Kidney (tissue), 14 donors: ENCODE measurements around the gene LIPN. TPM values are rescaled to one million over a fixed set of nuclear protein-coding genes. Genes with fewer than 3 reads are reported as not detected.

Source experiments
- DNase-seq, 5 donors: peaks; one replicate each; pipeline ENCODE4 v3.0.0-alpha.2; 2013 to 2020
- FAIRE-seq: peaks from 2 replicates; lab custom pipeline; 2012; peaks lifted over from hg19 to GRCh38; lab: Jason Lieb, UNC
- H3K27ac ChIP-seq, 2 donors: one replicate each; pipeline ENCODE4 v1.7.0; 2013; ENCODE audit warnings: low read depth in 2 of 2, low read length in 2 of 2, inconsistent platforms in 1 of 2
- H3K27me3 ChIP-seq: one replicate; pipeline ENCODE4 v1.7.1; 2013; ENCODE audit warnings: low read length, inconsistent platforms; ENCODE audit not compliant: control insufficient read depth, insufficient read depth
- H3K36me3 ChIP-seq, 3 donors: one replicate each; pipeline versions ENCODE4 v1.7.0 to v1.7.1; 2013; ENCODE audit warnings: low read length in 3 of 3, control low read depth in 1 of 3, inconsistent platforms in 1 of 3; ENCODE audit not compliant: insufficient read depth in 3 of 3, control insufficient read depth in 2 of 3
- H3K4me1 ChIP-seq, 3 donors: one replicate each; pipeline versions ENCODE4 v1.7.0 to v1.7.1; 2013; ENCODE audit warnings: low read length in 3 of 3, inconsistent platforms in 1 of 3, low read depth in 1 of 3; ENCODE audit not compliant: control insufficient read depth in 2 of 3, insufficient read depth in 2 of 3
- H3K4me3 ChIP-seq, 3 donors: one replicate each; pipeline versions ENCODE4 v1.7.0 to v1.8.1; 2013; ENCODE audit warnings: low read length in 3 of 3, control low read depth in 1 of 3, inconsistent platforms in 1 of 3
- H3K9ac ChIP-seq, 3 donors: one replicate each; pipeline versions ENCODE4 v1.7.0 to v1.7.1; 2013; ENCODE audit warnings: low read length in 3 of 3, control low read depth in 1 of 3, inconsistent platforms in 1 of 3
- H3K9me3 ChIP-seq, 3 donors: one replicate each; pipeline versions ENCODE4 v1.7.0 to v1.7.1; 2013; ENCODE audit warnings: low read length in 3 of 3, control low read depth in 1 of 3, inconsistent platforms in 1 of 3; ENCODE audit not compliant: control insufficient read depth in 2 of 3, insufficient read depth in 1 of 3
- intact Hi-C: fragments of 100-400 bp; cut with DNase I; formaldehyde crosslinking; loops from one replicate; pipeline ENCODE4 v1.11.1; 2022
- polyA plus RNA-seq: library from polyadenylated mRNA; stranded (reverse); fragments of 350-450 nt; fragmentation: Illumina TruSeq; extraction: RNeasy Lipid Tissue Mini Kit (QIAGEN cat#74804); gene quantifications from one replicate; pipeline ENCODE4 v1.2.3, GENCODE V29; 2014; ENCODE audit warnings: low read depth, low replicate concordance; ENCODE audit not compliant: insufficient read depth
- total RNA-seq: library from RNA; stranded (reverse); fragmentation: NEBNext Ultra II Directional; extraction: Animal tissue kit (Norgen Biotek cat#: 25700); gene quantifications from one replicate; pipeline ENCODE4 v1.2.1, GENCODE V29; 2021
- TF ChIP-seq, protein P1 (sequence below): IDR thresholded peaks from 3 replicates; pipeline ENCODE4 v1.5.1; 2012; ENCODE audit warnings: mild to moderate bottlenecking, moderate library complexity, borderline replicate concordance; ENCODE audit not compliant: insufficient read depth; ENCODE audit errors: extremely low read depth
- donor health status: control.
- donor health status: control.
- donor health status: control.
- donor health status: control.
- donor health status: control.
- donor health status: DM: yes; HTN: yes; CAD: no.
- donor health status: Normal renal cell carcinoma (clear cell type).

Gene LIPN
- total and polyA plus RNA-seq, 2 donors from 2014 or later, result 0.41 TPM; not detected in 1

DNA sequence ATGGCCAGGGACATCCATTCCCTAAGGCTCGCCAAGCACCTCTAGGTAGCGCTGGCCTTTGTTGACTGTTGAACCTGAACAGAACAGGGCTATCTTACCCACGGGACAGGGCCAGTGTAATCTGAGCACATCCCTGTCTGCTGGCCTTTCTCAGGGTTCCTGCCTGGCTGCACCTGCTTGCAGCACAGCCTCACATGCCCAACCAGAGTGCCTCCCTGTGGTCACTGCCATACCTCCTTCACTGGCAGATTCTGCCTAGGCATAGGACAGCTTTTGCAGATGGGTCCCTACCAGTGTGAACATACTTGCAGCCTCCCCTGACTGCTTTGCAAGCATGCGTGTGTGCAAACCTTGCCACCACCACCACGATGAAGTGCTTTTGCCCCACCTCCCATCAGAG is 15.8 kb upstream of the LIPN start:
- TF ChIP-seq, protein P1, sequence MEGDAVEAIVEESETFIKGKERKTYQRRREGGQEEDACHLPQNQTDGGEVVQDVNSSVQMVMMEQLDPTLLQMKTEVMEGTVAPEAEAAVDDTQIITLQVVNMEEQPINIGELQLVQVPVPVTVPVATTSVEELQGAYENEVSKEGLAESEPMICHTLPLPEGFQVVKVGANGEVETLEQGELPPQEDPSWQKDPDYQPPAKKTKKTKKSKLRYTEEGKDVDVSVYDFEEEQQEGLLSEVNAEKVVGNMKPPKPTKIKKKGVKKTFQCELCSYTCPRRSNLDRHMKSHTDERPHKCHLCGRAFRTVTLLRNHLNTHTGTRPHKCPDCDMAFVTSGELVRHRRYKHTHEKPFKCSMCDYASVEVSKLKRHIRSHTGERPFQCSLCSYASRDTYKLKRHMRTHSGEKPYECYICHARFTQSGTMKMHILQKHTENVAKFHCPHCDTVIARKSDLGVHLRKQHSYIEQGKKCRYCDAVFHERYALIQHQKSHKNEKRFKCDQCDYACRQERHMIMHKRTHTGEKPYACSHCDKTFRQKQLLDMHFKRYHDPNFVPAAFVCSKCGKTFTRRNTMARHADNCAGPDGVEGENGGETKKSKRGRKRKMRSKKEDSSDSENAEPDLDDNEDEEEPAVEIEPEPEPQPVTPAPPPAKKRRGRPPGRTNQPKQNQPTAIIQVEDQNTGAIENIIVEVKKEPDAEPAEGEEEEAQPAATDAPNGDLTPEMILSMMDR, result no peak
- H3K4me3 ChIP-seq, result no peak overlapping the region
- intact Hi-C loops, result no loop called here
- H3K9me3 ChIP-seq, result peaks cover 0 to 5% (median 0%) of the 10 kb centered on the region in 3 donors
- no peaks in the 10 kb centered on the region for H3K27me3 ChIP-seq
- no peak overlapping the region for H3K9ac ChIP-seq
- DNase-seq, result peak in 1 of 5 donors; percentile 11
- FAIRE-seq, result no peak
- no peaks in the 10 kb centered on the region for H3K4me1 ChIP-seq
- no peak overlapping the region for H3K27ac ChIP-seq
- no peaks in the 10 kb centered on the region for H3K36me3 ChIP-seq

DNA sequence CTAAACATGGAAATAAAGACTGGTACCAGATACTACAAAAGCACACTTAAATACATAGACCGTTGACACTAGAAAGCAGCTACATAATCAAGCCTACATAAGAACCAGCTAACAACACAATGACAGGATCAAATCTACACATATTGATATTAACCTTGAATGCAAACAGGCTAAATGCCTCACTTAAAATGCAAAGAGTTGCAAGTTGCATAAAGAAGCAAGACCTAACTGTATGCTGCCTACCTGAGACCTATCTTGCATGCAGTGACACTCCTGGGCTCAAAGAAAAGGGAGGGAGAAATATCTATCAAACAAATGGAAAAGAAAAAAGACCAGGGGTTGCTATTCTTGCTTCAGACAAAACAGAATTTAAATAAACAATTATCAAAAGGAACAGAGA is 14.2 kb upstream of the LIPN start:
- Histone ChIP-seq H3K27ac (no peak overlapping the region), H3K9me3 (peaks cover 0 to 5% (median 0%) of the 10 kb centered on the region in 3 donors), H3K27me3 (no peaks in the 10 kb centered on the region), H3K4me1 (no peaks in the 10 kb centered on the region), H3K9ac (no peak overlapping the region), H3K36me3 (no peaks in the 10 kb centered on the region), H3K4me3 (no peak overlapping the region)
- intact Hi-C loops, result no loop called here
- TF ChIP-seq, protein P1, result no peak
- DNase-seq, result no peak
- no peak for FAIRE-seq

DNA sequence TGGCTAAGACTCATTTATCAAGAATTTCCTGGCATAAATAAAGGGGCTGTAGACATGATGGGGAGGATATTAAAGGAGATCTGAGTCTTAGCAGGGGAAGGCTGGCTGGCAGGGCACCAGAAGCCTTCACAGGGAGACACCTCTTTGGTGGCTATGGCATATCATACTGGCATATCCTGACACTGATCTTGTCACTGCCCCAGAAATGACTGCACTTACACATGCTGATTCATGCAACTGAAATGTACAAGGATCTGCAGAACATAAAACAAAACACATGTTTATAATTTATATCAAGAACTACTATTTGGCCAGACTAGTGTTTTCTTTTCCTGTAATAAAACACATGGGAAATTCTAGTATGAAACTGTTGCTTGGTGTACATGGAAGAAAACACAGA is 5.5 kb upstream of the LIPN start:
- Histone ChIP-seq H3K4me3 (no peak overlapping the region), H3K27ac (no peak overlapping the region), H3K36me3 (no peaks in the 10 kb centered on the region), H3K9ac (no peak overlapping the region), H3K4me1 (no peaks in the 10 kb centered on the region), H3K27me3 (no peaks in the 10 kb centered on the region), H3K9me3 (no peaks in the 10 kb centered on the region)
- no peak for FAIRE-seq
- intact Hi-C loops, result no loop called here
- peak in 1 of 5 donors; percentile 48 for DNase-seq
- TF ChIP-seq, protein P1, result no peak

- H3K9ac ChIP-seq, result no peak overlapping the region
- H3K4me3 ChIP-seq, result no peak overlapping the region
- TF ChIP-seq, protein P1, result no peak
- no peak for FAIRE-seq
- H3K27ac ChIP-seq, result no peak overlapping the region
- DNase-seq, result no peak
- no peaks in the 10 kb centered on the region for H3K27me3 ChIP-seq
- no peaks in the 10 kb centered on the region for H3K4me1 ChIP-seq
- no peaks in the 10 kb centered on the region for H3K9me3 ChIP-seq
- intact Hi-C loops, result no loop called here
- H3K36me3 ChIP-seq, result no peaks in the 10 kb centered on the region
Observed at GRCh38 chr10:88755753-88756152, 4.1 kb upstream of the LIPN start.
